ENCODE measurements around the gene MAN2B1.
"Not testable (repeated sequence)": the region's sequence is repeated elsewhere in the genome, so short reads cannot be mapped to it uniquely, and the experiment has no call there.

MAN2B1 gene

GRCh38 chr19:12698138-12698537 lies 31.6 kb upstream of the MAN2B1 start:
- no peaks in the 10 kb centered on the region for H3K27me3 ChIP-seq (ENCODE audit: control insufficient read depth, insufficient read depth, low read length)
- H3K4me3 ChIP-seq (ENCODE audit: low read length): no peak overlapping the region
- H3K9ac ChIP-seq (ENCODE audit: low read length): no peak overlapping the region
- no peaks in the 10 kb centered on the region for H3K36me3 ChIP-seq (ENCODE audit: control insufficient read depth, insufficient read depth, low read length)
- H3K9me3 ChIP-seq (ENCODE audit: control insufficient read depth, low read length): no peaks in the 10 kb centered on the region
- H3K4me1 ChIP-seq (ENCODE audit: control insufficient read depth, insufficient read depth, low read length): peaks cover 15% of the 10 kb centered on the region

GRCh38 chr19:12697425-12697824 lies 30.9 kb upstream of the MAN2B1 start:
- not testable (repeated sequence) for H3K36me3 ChIP-seq (ENCODE audit: control insufficient read depth, insufficient read depth, low read length); H3K4me3 ChIP-seq (ENCODE audit: low read length)

GRCh38 chr19:12696366-12697335 lies 30.1 kb upstream of the MAN2B1 start, which contains the start of gene FBXW9:
FBXW9 (minus strand) TSS chr19:12696631; CDS start chr19:12696581, 50 bp downstream.
- H3K36me3 ChIP-seq (ENCODE audit: control insufficient read depth, insufficient read depth, low read length): no peaks in the 10 kb centered on the region
- H3K9ac ChIP-seq (ENCODE audit: low read length): peak within 1 kb of the TSS; percentile 71
- peaks cover 15% of the 10 kb centered on the region for H3K4me1 ChIP-seq (ENCODE audit: control insufficient read depth, insufficient read depth, low read length)
- no peaks in the 10 kb centered on the region for H3K9me3 ChIP-seq (ENCODE audit: control insufficient read depth, low read length)
- peak within 1 kb of the TSS; percentile 63 for H3K4me3 ChIP-seq (ENCODE audit: low read length)
- no peaks in the 10 kb centered on the region for H3K27me3 ChIP-seq (ENCODE audit: control insufficient read depth, insufficient read depth, low read length)

More at GRCh38 chr19:12697425-12697824, 30.9 kb upstream of the MAN2B1 start:
- H3K9ac ChIP-seq (ENCODE audit: low read length); H3K27me3 ChIP-seq (ENCODE audit: control insufficient read depth, insufficient read depth, low read length); H3K9me3 ChIP-seq (ENCODE audit: control insufficient read depth, low read length): not testable (repeated sequence)
- H3K4me1 ChIP-seq (ENCODE audit: control insufficient read depth, insufficient read depth, low read length): peaks cover 15% of the 10 kb centered on the region

- H3K4me1 ChIP-seq (ENCODE audit: control insufficient read depth, insufficient read depth, low read length): peaks cover 15% of the 10 kb centered on the region
- peak overlapping the region; percentile 63 for H3K4me3 ChIP-seq (ENCODE audit: low read length)
- no peaks in the 10 kb centered on the region for H3K36me3 ChIP-seq (ENCODE audit: control insufficient read depth, insufficient read depth, low read length)
- H3K9ac ChIP-seq (ENCODE audit: low read length): peak overlapping the region; percentile 71
- no peaks in the 10 kb centered on the region for H3K27me3 ChIP-seq (ENCODE audit: control insufficient read depth, insufficient read depth, low read length)
- no peaks in the 10 kb centered on the region for H3K9me3 ChIP-seq (ENCODE audit: control insufficient read depth, low read length)
Measured at GRCh38 chr19:12695997-12696365, 29.4 kb upstream of the MAN2B1 start.

- Histone ChIP-seq H3K4me1 (ENCODE audit: control insufficient read depth, insufficient read depth, low read length) (peaks cover 15% of the 10 kb centered on the region), H3K36me3 (ENCODE audit: control insufficient read depth, insufficient read depth, low read length) (no peaks in the 10 kb centered on the region), H3K9ac (ENCODE audit: low read length) (peak overlapping the region; percentile 71), H3K27me3 (ENCODE audit: control insufficient read depth, insufficient read depth, low read length) (no peaks in the 10 kb centered on the region), H3K4me3 (ENCODE audit: low read length) (no peak overlapping the region), H3K9me3 (ENCODE audit: control insufficient read depth, low read length) (no peaks in the 10 kb centered on the region)
Measured at GRCh38 chr19:12695514-12695913, 29.0 kb upstream of the MAN2B1 start.

- H3K4me3 ChIP-seq (ENCODE audit: low read length): no peak overlapping the region
- H3K9ac ChIP-seq (ENCODE audit: low read length): peak overlapping the region; percentile 71
- H3K27me3 ChIP-seq (ENCODE audit: control insufficient read depth, insufficient read depth, low read length): no peaks in the 10 kb centered on the region
- H3K4me1 ChIP-seq (ENCODE audit: control insufficient read depth, insufficient read depth, low read length): peaks cover 15% of the 10 kb centered on the region
- H3K36me3 ChIP-seq (ENCODE audit: control insufficient read depth, insufficient read depth, low read length): no peaks in the 10 kb centered on the region
- H3K9me3 ChIP-seq (ENCODE audit: control insufficient read depth, low read length): no peaks in the 10 kb centered on the region
Measured at GRCh38 chr19:12695096-12695495, 28.6 kb upstream of the MAN2B1 start.

- no peaks in the 10 kb centered on the region for H3K27me3 ChIP-seq (ENCODE audit: control insufficient read depth, insufficient read depth, low read length)
- H3K9ac ChIP-seq (ENCODE audit: low read length): no peak overlapping the region
- H3K4me1 ChIP-seq (ENCODE audit: control insufficient read depth, insufficient read depth, low read length): peaks cover 15% of the 10 kb centered on the region
- H3K9me3 ChIP-seq (ENCODE audit: control insufficient read depth, low read length): no peaks in the 10 kb centered on the region
- H3K4me3 ChIP-seq (ENCODE audit: low read length): no peak overlapping the region
- H3K36me3 ChIP-seq (ENCODE audit: control insufficient read depth, insufficient read depth, low read length): no peaks in the 10 kb centered on the region
Measured at GRCh38 chr19:12694641-12695040, 28.1 kb upstream of the MAN2B1 start.

GRCh38 chr19:12692960-12693359 lies 26.4 kb upstream of the MAN2B1 start:
- no peaks in the 10 kb centered on the region for H3K36me3 ChIP-seq (ENCODE audit: control insufficient read depth, insufficient read depth, low read length)
- H3K4me1 ChIP-seq (ENCODE audit: control insufficient read depth, insufficient read depth, low read length): peaks cover 15% of the 10 kb centered on the region
- H3K4me3 ChIP-seq (ENCODE audit: low read length): no peak overlapping the region
- H3K9ac ChIP-seq (ENCODE audit: low read length): no peak overlapping the region
- no peaks in the 10 kb centered on the region for H3K9me3 ChIP-seq (ENCODE audit: control insufficient read depth, low read length)
- H3K27me3 ChIP-seq (ENCODE audit: control insufficient read depth, insufficient read depth, low read length): no peaks in the 10 kb centered on the region

GRCh38 chr19:12689581-12690216 lies 23.2 kb upstream of the MAN2B1 start:
- Histone ChIP-seq H3K9ac (ENCODE audit: low read length) (no peak overlapping the region), H3K36me3 (ENCODE audit: control insufficient read depth, insufficient read depth, low read length) (no peaks in the 10 kb centered on the region), H3K4me1 (ENCODE audit: control insufficient read depth, insufficient read depth, low read length) (no peaks in the 10 kb centered on the region), H3K27me3 (ENCODE audit: control insufficient read depth, insufficient read depth, low read length) (no peaks in the 10 kb centered on the region), H3K9me3 (ENCODE audit: control insufficient read depth, low read length) (no peaks in the 10 kb centered on the region), H3K4me3 (ENCODE audit: low read length) (no peak overlapping the region)

GRCh38 chr19:12689012-12689411 lies 22.5 kb upstream of the MAN2B1 start:
- Histone ChIP-seq H3K36me3 (ENCODE audit: control insufficient read depth, insufficient read depth, low read length) (no peaks in the 10 kb centered on the region), H3K4me1 (ENCODE audit: control insufficient read depth, insufficient read depth, low read length) (no peaks in the 10 kb centered on the region), H3K9me3 (ENCODE audit: control insufficient read depth, low read length) (no peaks in the 10 kb centered on the region), H3K4me3 (ENCODE audit: low read length) (no peak overlapping the region), H3K27me3 (ENCODE audit: control insufficient read depth, insufficient read depth, low read length) (no peaks in the 10 kb centered on the region), H3K9ac (ENCODE audit: low read length) (no peak overlapping the region)

GRCh38 chr19:12687496-12688196 lies 21.1 kb upstream of the MAN2B1 start, which contains the start of gene GNG14:
GNG14 (plus strand) TSS chr19:12687998; CDS start chr19:12688049, 51 bp downstream.
- H3K4me1 ChIP-seq (ENCODE audit: control insufficient read depth, insufficient read depth, low read length): no peaks in the 10 kb centered on the region
- no peaks in the 10 kb centered on the region for H3K36me3 ChIP-seq (ENCODE audit: control insufficient read depth, insufficient read depth, low read length)
- no peaks in the 10 kb centered on the region for H3K9me3 ChIP-seq (ENCODE audit: control insufficient read depth, low read length)
- H3K9ac ChIP-seq (ENCODE audit: low read length): peak within 1 kb of the TSS; percentile 25
- H3K27me3 ChIP-seq (ENCODE audit: control insufficient read depth, insufficient read depth, low read length): no peaks in the 10 kb centered on the region
- H3K4me3 ChIP-seq (ENCODE audit: low read length): no peak within 1 kb of the TSS

GRCh38 chr19:12685831-12686230 lies 19.3 kb upstream of the MAN2B1 start:
- Histone ChIP-seq H3K9me3 (ENCODE audit: control insufficient read depth, low read length) (no peaks in the 10 kb centered on the region), H3K9ac (ENCODE audit: low read length) (no peak overlapping the region), H3K4me3 (ENCODE audit: low read length) (no peak overlapping the region), H3K4me1 (ENCODE audit: control insufficient read depth, insufficient read depth, low read length) (no peaks in the 10 kb centered on the region), H3K36me3 (ENCODE audit: control insufficient read depth, insufficient read depth, low read length) (no peaks in the 10 kb centered on the region), H3K27me3 (ENCODE audit: control insufficient read depth, insufficient read depth, low read length) (no peaks in the 10 kb centered on the region)

All from mucosa of stomach (tissue), 1 donor.